Mesendoderm (in vitro differentiated cells): Measurements from ENCODE around the gene SULT1A3.
"Not testable (repeated sequence)": the region's sequence is repeated elsewhere in the genome, so short reads cannot be mapped to it uniquely, and the experiment has no call there.

Experiments used
- DNase-seq: peaks from one replicate; pipeline ENCODE4 v3.0.0; 2013
- H2AK5ac ChIP-seq: 2 replicates; pipeline ENCODE4 v1.6.1; 2013; ENCODE audit warnings: low read length, inconsistent platforms
- H2BK120ac ChIP-seq: 2 replicates; pipeline ENCODE4 v1.6.1; 2013; ENCODE audit warnings: low read depth, mild to moderate bottlenecking, low read length, moderate library complexity, mixed read lengths
- H2BK15ac ChIP-seq: replicated peaks from 2 replicates; pipeline ENCODE4 v1.6.1; 2013; ENCODE audit warnings: low read depth, mild to moderate bottlenecking, moderate library complexity
- H2BK5ac ChIP-seq: 2 replicates; pipeline ENCODE4 v1.6.1; 2013; ENCODE audit warnings: low read length, inconsistent platforms
- H3K18ac ChIP-seq: 2 replicates; pipeline ENCODE4 v1.6.1; 2013; ENCODE audit warnings: mild to moderate bottlenecking, low read length, mixed read lengths
- H3K23ac ChIP-seq: one replicate; pipeline ENCODE4 v1.6.1; 2013; ENCODE audit warnings: low read length
- H3K27ac ChIP-seq: 2 replicates; pipeline ENCODE4 v1.5.1; 2013; ENCODE audit warnings: low read depth, mild to moderate bottlenecking, inconsistent platforms, low read length, moderate library complexity
- H3K27me3 ChIP-seq: 2 replicates; pipeline ENCODE4 v1.6.1; 2013; ENCODE audit warnings: low read length, control low read depth, mild to moderate bottlenecking, inconsistent platforms; ENCODE audit not compliant: insufficient read depth, poor library complexity
- H3K36me3 ChIP-seq: 2 replicates; pipeline ENCODE4 v1.6.1; 2013; ENCODE audit warnings: low read length, inconsistent platforms; ENCODE audit not compliant: control insufficient read depth, insufficient read depth
- H3K4ac ChIP-seq: one replicate; pipeline ENCODE4 v1.6.1; 2013; ENCODE audit warnings: low read depth, mild to moderate bottlenecking, low read length, moderate library complexity
- H3K4me1 ChIP-seq: 2 replicates; pipeline ENCODE4 v1.6.1; 2013; ENCODE audit warnings: low read depth, low read length, inconsistent platforms; ENCODE audit not compliant: control insufficient read depth
- H3K4me2 ChIP-seq: 2 replicates; pipeline ENCODE4 v1.6.1; 2013; ENCODE audit warnings: low read length
- H3K4me3 ChIP-seq: 2 replicates; pipeline ENCODE4 v1.5.1; 2013; ENCODE audit warnings: mild to moderate bottlenecking, low read length
- H3K56ac ChIP-seq: one replicate; pipeline ENCODE4 v1.6.1; 2013; ENCODE audit warnings: low read length
- H3K79me1 ChIP-seq: 2 replicates; pipeline ENCODE4 v1.6.1; 2013; ENCODE audit warnings: low read length, inconsistent platforms
- H3K79me2 ChIP-seq: 2 replicates; pipeline ENCODE4 v1.6.1; 2013; ENCODE audit warnings: mild to moderate bottlenecking, low read length; ENCODE audit not compliant: control insufficient read depth, insufficient read depth
- H3K9ac ChIP-seq: 2 replicates; pipeline ENCODE4 v1.6.1; 2013; ENCODE audit warnings: low read length, inconsistent platforms
- H4K5ac ChIP-seq: one replicate; pipeline ENCODE4 v1.6.1; 2013; ENCODE audit warnings: low read length
- H4K8ac ChIP-seq: one replicate; pipeline ENCODE4 v1.6.1; 2013; ENCODE audit warnings: low read depth, mild to moderate bottlenecking, control low read depth, low read length, moderate library complexity
- WGBS: extraction: QIAGEN DNeasy Blood & Tissue Kit; methylation state at CpG from one replicate; pipeline ENCODE4 v1.1.7; 2013; ENCODE audit warnings: low lambda C conversion rate, missing lambda C conversion rate; ENCODE audit not compliant: insufficient coverage; ENCODE audit errors: extremely low coverage; 5-methylcytosine and 5-hydroxymethylcytosine counted together

SULT1A3 gene

DNA sequence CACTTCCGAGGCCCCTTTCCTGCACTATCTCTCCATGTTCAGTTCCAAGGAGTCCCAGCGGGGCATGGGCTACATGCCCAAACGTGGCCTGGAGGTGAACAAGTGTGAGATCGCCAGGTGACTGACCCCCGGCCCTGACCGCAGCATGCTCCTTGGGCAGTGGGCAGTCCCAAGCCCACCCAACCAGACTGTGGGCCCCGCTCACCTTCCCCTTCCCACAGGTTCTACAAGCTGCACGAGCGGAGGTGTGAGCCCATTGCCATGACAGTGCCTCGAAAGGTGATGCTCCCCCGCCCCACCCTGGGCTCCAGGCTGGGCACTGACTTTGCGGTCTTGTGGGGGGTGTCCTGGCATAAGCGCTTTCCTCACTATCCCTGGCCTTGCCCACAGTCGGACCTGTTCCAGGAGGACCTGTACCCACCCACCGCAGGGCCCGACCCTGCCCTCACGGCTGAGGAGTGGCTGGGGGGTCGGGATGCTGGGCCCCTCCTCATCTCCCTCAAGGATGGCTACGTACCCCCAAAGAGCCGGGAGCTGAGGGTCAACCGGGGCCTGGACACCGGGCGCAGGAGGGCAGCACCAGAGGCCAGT, 11.0 kb upstream of the SULT1A3 start:
- no peaks in the 10 kb centered on the region for H3K79me1 ChIP-seq
- no peak overlapping the region for H3K4me2 ChIP-seq
- no peaks in the 10 kb centered on the region for H3K36me3 ChIP-seq
- no peaks in the 10 kb centered on the region for H3K79me2 ChIP-seq
- no peak overlapping the region for H2AK5ac ChIP-seq
- no peak overlapping the region for H3K4ac ChIP-seq
- no peak overlapping the region for H3K56ac ChIP-seq
- no peak overlapping the region for H3K27ac ChIP-seq
- no peaks in the 10 kb centered on the region for H3K4me1 ChIP-seq
- no CpG with 5 or more reads among the region's 23 CpGs for WGBS
- no peak overlapping the region for H2BK120ac ChIP-seq
- DNase-seq: no peak
- H3K27me3 ChIP-seq: no peaks in the 10 kb centered on the region
- no peak overlapping the region for H4K5ac ChIP-seq
- H2BK5ac ChIP-seq: no peak overlapping the region
- H3K23ac ChIP-seq: no peak overlapping the region
- H3K9ac ChIP-seq: no peak overlapping the region
- no peak overlapping the region for H4K8ac ChIP-seq
- H3K4me3 ChIP-seq: no peak overlapping the region
- H2BK15ac ChIP-seq: no peak overlapping the region
- no peak overlapping the region for H3K18ac ChIP-seq

DNA sequence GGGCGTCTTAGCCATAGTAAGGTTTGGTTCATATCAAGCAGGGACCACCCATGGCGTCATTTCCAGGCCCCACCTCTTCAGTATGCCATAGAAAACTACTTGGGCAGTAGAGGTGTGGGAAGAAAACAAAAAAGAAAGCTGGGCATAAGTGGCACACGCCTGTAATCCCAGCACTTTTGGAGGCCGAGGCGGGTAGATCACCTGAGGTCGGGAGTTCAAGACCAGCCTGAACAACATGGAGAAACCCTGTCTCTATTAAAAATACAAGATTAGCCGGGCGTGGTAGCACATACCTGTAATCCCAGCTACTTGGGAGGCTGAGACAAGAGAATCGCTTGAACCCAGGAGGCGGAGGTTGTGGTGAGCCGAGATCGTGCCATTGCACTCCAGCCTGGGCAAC, 7.9 kb upstream of the SULT1A3 start:
- DNase-seq: not testable (repeated sequence)

DNA sequence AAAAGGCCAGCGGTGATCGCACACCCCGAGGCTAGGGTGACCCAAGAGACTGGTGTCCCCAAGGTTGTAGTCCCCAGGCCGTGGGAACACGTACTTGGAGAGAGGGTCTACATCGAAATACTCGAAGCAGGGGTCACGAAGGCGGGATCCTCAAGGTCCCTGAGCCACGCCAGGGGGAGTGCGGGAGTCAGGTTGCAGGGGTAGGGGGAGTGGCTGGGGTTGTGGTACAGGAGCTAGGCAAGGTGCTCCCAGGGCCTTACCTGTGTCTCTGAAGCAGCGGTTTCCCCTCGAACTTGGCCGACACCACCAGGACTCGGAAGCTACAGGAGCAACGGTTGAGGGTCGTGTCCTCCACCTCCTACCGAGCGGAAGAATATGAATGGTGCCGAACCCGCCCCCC, 6.0 kb upstream of the SULT1A3 start:
- H2BK15ac ChIP-seq, H3K4me2 ChIP-seq, H3K79me2 ChIP-seq, H3K9ac ChIP-seq, H2BK5ac ChIP-seq, H2BK120ac ChIP-seq, H3K4me3 ChIP-seq, H3K27me3 ChIP-seq, H2AK5ac ChIP-seq, H3K4me1 ChIP-seq, H3K36me3 ChIP-seq, H3K18ac ChIP-seq, H3K23ac ChIP-seq, H3K79me1 ChIP-seq, H4K5ac ChIP-seq, H3K4ac ChIP-seq, H3K56ac ChIP-seq, H4K8ac ChIP-seq, DNase-seq, H3K27ac ChIP-seq: not testable (repeated sequence)
- WGBS: no CpG with 5 or more reads among the region's 21 CpGs

More for the DNA sequence above, 7.9 kb upstream of the SULT1A3 start:
- H3K4me1 ChIP-seq, H4K8ac ChIP-seq, H3K79me1 ChIP-seq, H3K23ac ChIP-seq, H3K4ac ChIP-seq, H2AK5ac ChIP-seq, H3K18ac ChIP-seq, H2BK120ac ChIP-seq, H3K56ac ChIP-seq, H3K27ac ChIP-seq, H3K27me3 ChIP-seq, H3K4me2 ChIP-seq, H3K9ac ChIP-seq, H2BK5ac ChIP-seq, H3K79me2 ChIP-seq, H3K4me3 ChIP-seq, H3K36me3 ChIP-seq, H2BK15ac ChIP-seq, H4K5ac ChIP-seq: not testable (repeated sequence)
- WGBS: no CpG with 5 or more reads among the region's 12 CpGs

DNA sequence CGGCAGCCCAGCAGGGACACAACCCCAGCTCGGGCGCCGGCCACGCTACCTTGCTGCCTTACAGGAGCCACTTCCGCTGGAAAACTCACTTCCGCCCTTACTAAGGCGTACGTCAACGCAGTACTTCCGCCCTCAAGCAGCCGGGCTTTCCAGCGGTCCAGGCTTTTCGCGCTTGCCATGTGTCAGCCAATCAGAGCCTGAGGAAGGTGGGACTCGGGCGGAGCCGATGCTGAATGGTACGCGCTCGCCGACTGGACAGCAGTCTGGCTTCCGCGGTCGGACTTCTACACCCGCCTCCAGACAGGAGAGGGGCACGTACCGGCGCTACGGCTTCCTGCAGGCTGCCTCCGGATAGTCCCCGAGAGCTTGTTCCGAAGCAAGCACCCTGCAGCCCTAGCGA, 5.4 kb upstream of the SULT1A3 start, which contains the start of the genes BOLA2B and SLX1A:
TSS of gene BOLA2B (minus strand) at position 52 of the 400 bp plus-strand sequence. CDS start 71 bp downstream, outside the sequence.
TSS of gene SLX1A (plus strand) at position 261 of the 400 bp plus-strand sequence. CDS start 210 bp downstream, outside the sequence.
- H3K9ac ChIP-seq, H3K4ac ChIP-seq, H3K36me3 ChIP-seq, DNase-seq, H4K5ac ChIP-seq, H2BK15ac ChIP-seq, H3K18ac ChIP-seq, H4K8ac ChIP-seq, H3K27me3 ChIP-seq, H3K23ac ChIP-seq, H3K79me2 ChIP-seq, H2BK120ac ChIP-seq, H3K27ac ChIP-seq, H2BK5ac ChIP-seq, H2AK5ac ChIP-seq, H3K4me1 ChIP-seq, H3K4me3 ChIP-seq, H3K79me1 ChIP-seq: not testable (repeated sequence)
- peak within 1 kb of the TSS; percentile 80 for H3K56ac ChIP-seq
- peak within 1 kb of the TSS; percentile 36 for H3K4me2 ChIP-seq
- WGBS: no CpG with 5 or more reads among the region's 34 CpGs

DNA sequence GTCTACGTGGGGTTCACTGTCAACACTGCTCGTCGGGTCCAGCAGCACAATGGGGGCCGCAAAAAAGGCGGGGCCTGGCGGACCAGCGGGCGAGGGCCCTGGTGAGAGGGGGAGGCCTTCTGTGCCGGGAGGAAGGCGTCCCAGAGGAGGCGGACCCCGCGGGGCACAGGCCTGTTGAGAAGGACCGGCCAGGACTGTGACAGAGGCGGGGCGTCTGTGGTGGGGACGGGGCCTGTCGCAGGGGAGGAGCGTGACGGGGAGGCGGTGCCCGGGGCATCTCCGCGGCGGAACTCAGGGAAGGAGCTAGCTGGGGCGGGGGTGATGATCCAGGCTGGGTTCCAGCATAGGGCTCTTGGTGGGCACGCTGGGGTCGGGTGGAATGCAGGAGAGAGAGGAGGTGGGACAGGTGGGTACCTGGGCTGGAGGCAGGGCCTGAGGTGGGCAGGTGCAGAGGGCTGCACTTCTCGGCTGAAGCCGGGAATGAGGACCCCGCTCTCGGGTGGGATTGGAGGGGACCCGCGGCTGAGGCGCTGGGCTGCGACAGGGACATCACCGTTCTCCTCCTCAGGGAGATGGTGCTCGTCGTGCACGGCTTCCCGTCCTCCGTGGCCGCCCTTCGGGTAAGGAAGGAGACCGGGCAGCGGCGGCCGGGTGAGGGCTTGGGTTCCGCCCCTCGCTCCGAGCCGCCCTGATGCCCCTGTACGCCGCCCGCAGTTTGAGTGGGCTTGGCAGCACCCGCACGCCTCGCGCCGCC, 4.7 kb upstream of the SULT1A3 start:
- H2AK5ac ChIP-seq, H4K8ac ChIP-seq, H3K79me2 ChIP-seq, H3K9ac ChIP-seq, H2BK120ac ChIP-seq, DNase-seq, H2BK15ac ChIP-seq, H3K4me1 ChIP-seq, H3K79me1 ChIP-seq, H3K23ac ChIP-seq, H2BK5ac ChIP-seq, H3K27ac ChIP-seq, H3K27me3 ChIP-seq, H3K4ac ChIP-seq, H3K36me3 ChIP-seq, H4K5ac ChIP-seq, H3K18ac ChIP-seq, H3K4me3 ChIP-seq: not testable (repeated sequence)
- H3K4me2 ChIP-seq: peak overlapping the region; percentile 36
- WGBS: no CpG with 5 or more reads among the region's 60 CpGs
- H3K56ac ChIP-seq: peak overlapping the region; percentile 80
